ENCODE results near the gene FYN.
"Not testable (repeated sequence)": the region's sequence is repeated elsewhere in the genome, so short reads cannot be mapped to it uniquely, and the experiment has no call there.

The FYN gene

DNA sequence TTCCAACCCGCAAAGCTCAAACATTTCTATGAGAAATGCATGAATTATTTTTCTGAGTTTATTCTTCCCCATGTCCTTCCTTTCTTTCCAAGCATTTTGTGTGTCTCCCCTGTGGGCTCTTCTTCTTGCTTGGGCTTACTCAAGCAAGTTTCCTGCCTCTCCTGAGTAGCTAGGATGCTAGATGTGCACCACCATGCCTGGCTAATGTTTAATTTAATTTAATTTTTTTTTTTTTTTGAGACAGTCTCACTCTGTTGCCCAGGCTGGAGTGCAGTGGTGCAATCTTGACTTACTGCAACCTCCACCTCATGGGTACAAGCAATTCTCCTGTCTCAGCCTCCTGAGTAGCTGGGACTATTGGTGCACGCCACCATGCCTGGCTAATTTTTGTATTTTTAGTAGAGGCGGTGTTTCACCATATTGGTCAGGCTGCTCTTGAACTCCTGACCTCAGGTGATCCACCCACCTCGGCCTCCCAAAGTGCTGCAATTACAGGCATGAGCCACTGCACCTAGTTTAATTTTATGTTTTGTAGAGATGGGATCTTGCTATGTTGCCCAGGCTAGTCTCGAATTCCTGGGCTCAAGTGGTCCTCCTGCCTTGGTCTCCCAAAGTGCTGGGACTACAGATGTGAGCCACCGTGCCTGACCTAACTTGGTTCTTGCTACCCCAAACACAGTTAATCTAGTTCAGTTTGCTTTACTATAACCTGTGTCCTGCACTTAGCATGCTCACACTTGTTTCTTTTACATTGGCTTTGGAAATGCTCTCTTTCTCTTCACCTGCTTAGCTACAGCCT, 192.2 kb downstream of the FYN start:
- DNase-seq (ENCODE audit: low read depth), result not testable (repeated sequence)

DNA sequence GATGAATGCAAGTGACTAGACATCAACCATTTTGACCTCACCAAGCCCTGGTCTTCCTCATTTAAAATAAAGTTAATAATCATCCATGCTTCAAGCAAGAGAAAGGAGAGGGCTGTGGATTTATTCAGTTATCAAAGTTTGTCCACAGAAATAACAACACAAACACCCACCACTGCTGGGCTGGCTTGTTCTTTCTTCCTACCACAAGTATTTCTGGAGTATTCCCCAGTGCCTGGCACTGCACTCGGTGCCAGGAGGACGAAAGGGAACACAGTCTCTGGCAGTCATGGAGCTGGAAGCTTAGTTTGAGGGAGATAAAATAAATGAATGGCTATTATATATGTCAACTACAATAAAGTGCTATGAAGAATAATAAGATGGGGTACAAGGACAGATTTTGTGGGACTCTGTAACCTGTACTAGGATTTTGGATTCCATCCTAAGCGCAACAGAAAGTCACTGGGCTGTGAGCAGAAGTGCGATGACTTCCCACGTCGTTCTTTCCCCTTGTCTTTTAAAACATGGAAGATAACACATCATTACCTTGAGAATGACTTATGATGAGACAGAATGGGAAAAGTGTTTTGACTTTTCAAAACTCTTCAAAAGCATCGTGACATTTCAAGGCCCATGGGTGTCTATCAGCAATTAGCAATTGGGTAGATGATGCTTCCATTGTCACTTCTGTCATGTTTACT, 193.1 kb downstream of the FYN start:
- no peak for DNase-seq (ENCODE audit: low read depth)

DNA sequence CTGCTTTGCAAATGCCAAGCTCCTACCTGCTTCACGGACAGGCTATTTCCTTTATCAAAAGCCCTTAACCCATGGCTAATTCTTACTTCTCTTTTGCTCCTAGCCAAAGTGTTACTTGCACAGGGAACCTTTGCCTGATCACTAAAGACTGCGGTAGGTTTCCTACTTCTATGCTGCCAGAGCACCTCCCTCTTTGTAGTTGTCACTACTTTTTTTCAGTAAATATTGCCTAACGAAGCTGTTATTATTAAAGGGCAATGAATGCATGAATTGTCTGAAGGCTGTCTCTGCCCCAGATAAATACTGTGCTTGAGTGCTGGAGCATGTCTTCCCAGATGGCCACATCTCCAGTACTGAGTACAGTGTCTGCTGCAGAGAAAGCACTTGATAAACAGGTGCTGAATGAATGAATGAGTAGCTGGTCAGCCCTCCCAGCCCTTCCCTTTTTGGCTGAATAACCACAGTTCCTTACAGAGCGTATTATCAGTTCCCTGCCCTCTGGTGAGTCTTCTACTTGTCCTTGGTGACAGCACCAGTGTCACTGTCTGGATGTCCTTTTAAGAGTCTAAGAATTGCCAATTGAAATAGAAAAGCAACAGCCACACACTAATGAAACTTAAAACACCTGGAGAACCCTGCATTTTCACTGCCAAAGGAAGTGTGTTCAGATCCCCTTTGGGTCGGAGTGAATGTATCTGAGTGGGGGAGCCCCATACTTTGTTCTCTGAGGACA, 194.0 kb downstream of the FYN start:
- DNase-seq (ENCODE audit: low read depth), result no peak

DNA sequence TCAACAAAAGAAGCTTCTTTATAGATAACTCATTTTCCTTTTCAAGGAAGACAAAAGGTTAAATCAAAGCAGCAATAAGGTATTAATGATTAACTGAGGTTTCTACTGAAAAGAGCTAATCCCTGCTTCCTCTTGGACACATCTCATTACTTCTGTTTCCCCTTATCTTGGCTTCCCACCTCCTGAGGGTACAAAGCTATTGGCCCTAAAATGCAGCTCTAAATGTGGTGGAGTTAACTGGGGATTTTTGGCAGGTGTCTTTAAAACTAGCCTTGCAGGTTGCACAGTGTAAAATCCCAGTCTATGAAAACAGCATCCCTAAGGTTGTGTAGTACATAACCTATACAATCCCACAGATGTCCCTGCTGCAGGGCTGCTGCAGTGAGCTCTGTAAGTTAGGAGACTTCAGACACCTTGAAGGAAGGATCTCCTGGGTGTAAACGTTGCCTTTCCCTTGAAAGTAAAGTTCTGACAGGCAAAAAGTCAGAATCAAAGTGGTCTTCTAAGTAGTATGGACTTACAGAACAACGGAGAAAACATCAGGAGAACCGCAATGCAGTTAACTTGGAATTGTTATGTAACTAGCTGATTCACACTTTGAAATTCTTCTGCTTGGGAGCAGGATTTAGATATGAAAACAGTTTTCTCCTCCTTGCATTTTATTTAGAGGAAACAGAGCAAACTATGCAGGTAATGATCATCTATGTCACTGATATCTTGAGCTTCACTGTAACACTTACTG, 195.8 kb downstream of the FYN start:
- no peak for DNase-seq (ENCODE audit: low read depth)

- no peak for DNase-seq (ENCODE audit: low read depth)
Observed at GRCh38 chr6:111676383-111676782, 196.9 kb downstream of the FYN start.

GRCh38 chr6:111674883-111675282, 198.4 kb downstream of the FYN start:
- no peak for DNase-seq (ENCODE audit: low read depth)

- DNase-seq (ENCODE audit: low read depth), result no peak
Observed at GRCh38 chr6:111674413-111674812, 198.8 kb downstream of the FYN start.

GRCh38 chr6:111673937-111674336, 199.3 kb downstream of the FYN start:
- DNase-seq (ENCODE audit: low read depth), result no peak

DNA sequence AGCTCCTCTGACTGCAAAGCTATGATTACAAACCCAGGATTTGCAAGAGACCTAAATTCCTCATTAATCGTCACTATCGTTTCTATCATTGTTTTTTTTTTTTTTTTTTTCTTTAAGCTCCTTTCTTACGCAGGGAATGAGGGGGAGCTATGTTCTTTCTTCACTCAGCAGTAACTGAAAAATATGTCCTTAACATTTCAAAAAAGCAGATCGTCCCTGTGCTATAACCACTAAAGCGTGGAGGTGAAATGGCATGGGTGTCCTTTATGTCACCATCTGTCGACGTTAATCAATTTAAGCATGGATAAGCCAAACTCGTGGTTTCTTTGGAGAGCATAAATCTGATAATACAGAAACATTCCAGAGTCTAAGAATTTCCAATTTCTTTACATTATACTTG, 199.7 kb downstream of the FYN start:
- no peak for DNase-seq (ENCODE audit: low read depth)

DNA sequence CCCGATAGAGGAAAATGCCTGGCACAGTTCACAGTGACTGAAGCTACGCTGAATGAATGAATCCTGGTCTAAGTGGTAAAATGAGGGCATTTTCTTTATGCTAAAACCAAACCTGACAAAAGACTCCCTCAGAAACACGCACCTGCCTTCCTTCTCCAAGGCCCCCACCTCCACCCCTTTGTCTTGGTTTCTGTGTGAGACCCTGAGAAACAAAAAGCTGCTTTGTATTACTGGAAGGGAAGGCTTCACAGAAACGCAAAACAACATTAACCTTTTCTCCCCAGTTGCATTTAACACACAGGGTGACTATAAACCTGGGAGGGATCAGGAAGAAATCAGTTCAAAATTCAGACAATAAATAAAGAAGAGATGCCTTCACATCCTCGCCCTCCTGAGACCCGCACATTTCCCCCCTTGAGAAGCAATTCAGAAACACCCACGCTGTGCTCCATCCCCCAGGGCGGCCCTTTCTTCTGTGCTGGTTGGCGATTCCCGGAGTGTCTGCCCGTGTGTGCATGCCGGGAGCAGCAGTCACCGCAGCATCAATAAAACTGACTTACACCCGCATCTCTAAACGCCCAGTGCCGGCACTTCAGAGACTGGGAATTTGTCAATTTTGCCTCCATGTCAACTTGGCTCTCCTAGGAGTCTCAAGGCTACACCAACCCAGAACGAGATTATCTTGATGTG, 200.3 kb downstream of the FYN start:
- no peak for DNase-seq (ENCODE audit: low read depth)

- no peak for DNase-seq (ENCODE audit: low read depth)
Observed at GRCh38 chr6:111669326-111669725, 203.9 kb downstream of the FYN start.

DNA sequence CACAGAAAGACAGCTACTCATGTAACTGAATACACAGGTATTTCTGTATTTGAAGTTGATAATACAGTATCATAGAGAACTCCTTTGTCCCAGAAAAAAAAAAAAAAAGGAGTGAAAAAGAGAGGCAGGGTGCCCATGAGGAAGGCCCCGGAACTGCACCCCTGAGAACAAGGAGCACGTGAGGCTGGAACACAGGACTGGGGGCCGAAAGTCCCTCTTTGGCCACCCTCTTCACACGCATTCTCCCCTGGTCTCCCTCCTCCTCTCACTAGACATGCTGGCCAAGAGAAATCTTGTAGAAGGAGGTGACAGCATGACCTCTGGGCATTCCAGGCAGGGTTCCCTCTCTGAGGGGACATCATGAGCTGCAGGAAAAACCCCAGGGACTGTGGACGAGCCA, 204.8 kb downstream of the FYN start:
- no peak for DNase-seq (ENCODE audit: low read depth)

- DNase-seq (ENCODE audit: low read depth), result no peak
Observed at GRCh38 chr6:111667931-111668330, 205.3 kb downstream of the FYN start.

- peak; percentile 42 for DNase-seq (ENCODE audit: low read depth)
Observed at GRCh38 chr6:111666847-111667246, 206.4 kb downstream of the FYN start.

DNA sequence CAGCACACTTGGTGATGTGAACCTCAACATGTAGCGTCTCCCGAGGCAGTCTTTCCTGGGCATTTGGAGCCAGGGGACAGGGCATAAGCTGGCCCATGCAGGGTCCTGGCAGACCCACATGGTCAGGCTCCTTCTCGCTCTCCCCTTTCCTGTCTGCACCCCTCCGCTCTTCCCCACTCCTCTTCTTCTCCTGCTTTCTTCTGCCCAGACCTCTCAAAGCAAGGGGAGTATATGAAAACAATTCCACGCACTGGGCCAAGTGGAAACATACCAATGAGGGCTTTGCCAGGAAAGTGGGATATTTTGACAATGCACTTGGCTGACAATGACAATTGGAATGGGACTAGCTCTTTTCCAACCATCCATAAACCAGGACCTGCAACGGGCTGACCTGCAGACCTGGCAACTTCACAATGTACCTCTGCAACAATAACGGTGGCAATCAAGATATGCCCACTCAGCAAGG, 208.7 kb downstream of the FYN start:
- no peak for DNase-seq (ENCODE audit: low read depth)

GRCh38 chr6:111663692-111664564, 209.3 kb downstream of the FYN start:
- DNase-seq (ENCODE audit: low read depth), result peak; percentile 54

- no peak for DNase-seq (ENCODE audit: low read depth)
Observed at GRCh38 chr6:111662794-111663593, 210.3 kb downstream of the FYN start.

DNA sequence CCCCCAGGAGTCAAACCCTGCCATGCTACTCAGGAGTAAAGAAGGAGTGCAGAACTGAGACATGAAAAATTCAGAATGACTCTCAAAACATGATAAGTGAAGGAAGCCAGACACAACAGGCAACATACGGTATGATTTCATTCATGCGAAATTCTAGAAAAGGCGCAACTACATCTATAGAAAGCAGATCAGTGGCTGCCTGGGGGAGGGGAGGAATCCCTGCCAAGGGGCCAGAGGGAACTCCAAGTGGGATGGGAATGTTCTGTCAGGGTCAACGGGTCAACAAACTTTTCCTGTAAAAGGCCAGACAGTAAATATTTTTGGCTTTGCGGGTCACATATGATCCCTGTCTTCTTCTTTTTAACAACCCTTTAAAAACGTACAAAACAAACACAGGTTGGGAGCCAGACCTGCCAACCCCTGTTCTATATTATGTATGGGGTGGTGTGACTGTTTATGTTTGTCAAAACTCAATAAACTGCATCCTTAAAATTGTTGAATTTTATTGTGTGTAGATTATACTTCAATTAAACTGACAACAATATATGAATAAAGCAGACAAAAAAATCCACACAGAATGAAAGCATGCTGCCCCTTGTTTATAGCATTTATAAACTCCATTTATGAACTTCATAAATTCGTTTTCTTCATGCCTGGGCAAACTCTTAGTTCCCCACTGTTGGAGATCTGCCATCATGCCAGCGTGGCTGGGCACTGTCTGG, 211.0 kb downstream of the FYN start:
- no peak for DNase-seq (ENCODE audit: low read depth)

DNA sequence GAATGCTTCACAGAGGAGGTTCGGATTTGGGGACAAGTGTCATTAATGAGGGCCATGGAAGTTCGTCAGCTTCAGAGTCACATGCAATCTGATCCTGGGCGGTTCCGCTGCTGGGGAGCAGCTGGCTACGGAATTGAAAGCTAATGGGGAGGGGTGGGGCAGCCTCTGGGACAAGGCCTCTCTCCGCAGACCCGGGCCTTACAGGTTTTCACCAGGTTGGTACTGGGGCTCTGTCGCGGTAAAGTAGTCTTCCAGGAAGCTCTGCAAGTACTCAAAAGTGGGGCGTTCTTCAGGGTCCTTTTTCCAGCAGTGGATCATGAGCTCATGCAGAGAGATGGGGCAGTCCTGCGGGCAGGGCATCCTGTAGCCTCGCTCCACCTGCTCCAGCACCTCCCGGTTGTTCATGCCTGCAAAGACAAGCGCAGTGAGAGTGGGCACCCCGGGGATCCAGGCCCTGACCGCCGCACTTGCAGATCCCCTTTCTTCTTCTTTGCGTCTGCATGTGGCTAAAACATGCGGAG, 211.7 kb downstream of the FYN start:
- DNase-seq (ENCODE audit: low read depth), result no peak
